NOMO-1 treated with DMSO at 0.1 percent for 48 hours (cell line): ENCODE measurements around the gene RAB14.
"Not testable (repeated sequence)": the region's sequence is repeated elsewhere in the genome, so short reads cannot be mapped to it uniquely, and the experiment has no call there.

Experiments used
- DNase-seq: peaks from one replicate; lab custom pipeline; 2025; ENCODE audit not compliant: unreplicated experiment; lab: John Stamatoyannopoulos, UW

The RAB14 gene

GRCh38 chr9:121169094-121169601 is 32.5 kb downstream of the RAB14 start:
- DNase-seq, result no peak

- no peak for DNase-seq
Measured at GRCh38 chr9:121168052-121168451, 33.6 kb downstream of the RAB14 start.

DNA sequence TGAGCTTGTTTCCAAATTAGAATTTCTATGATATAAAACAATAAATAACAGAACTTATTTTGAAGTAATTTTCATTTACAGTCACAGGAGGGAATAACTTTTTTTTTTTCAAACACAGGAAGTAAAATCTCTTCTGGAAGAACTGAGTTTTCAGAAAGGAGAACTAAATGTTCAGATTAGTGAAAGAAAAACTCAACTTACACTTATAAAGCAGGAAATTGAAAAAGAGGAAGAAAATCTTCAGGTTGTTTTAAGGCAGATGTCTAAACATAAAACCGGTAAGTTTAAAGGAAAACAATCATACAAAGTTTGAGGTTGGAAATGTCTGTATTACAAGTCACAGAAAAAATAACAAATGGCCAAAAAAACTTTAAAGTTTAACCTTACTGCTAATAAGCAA is 41.6 kb downstream of the RAB14 start:
- DNase-seq, result peak; percentile 91

DNA sequence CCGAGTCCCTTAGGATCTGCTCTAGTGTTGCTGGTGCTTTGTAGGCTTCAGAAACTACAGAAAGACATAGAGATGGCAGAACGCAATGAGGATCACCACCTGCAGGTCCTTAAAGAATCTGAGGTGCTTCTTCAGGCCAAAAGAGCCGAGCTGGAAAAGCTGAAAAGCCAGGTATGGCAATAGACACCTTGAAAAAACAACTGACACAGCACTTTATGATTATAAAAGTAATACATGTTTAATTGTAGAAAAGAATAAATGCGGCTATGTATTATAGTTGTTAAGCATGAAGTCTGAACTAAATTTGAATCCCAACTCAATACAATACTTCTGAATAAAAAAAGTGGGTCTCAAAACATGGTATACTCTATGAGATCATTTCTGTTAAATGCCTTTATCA is 43.7 kb downstream of the RAB14 start:
- DNase-seq, result no peak

DNA sequence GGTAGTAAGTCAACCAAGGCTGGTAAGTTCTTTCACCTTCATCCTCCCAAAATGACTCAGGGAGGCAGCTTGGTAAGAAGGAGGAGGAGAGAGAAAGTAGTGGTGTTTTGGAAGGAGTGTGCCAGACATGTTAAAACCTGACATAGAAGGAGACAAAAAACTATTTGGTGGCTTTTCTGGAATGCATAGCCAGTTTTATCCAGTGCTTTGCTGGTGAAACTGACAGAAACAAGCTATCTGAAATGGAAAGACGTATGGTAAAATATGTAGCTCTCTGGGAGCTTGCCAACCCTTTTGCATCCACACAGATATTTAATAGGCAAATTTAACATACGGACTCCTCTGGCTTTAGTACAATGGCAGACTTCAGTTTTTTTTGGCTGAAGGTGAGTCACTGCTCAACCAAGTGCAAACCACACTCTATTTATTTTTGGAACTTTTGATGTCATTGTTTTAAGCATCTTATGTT is 45.4 kb downstream of the RAB14 start:
- peak; percentile 5 for DNase-seq

DNA sequence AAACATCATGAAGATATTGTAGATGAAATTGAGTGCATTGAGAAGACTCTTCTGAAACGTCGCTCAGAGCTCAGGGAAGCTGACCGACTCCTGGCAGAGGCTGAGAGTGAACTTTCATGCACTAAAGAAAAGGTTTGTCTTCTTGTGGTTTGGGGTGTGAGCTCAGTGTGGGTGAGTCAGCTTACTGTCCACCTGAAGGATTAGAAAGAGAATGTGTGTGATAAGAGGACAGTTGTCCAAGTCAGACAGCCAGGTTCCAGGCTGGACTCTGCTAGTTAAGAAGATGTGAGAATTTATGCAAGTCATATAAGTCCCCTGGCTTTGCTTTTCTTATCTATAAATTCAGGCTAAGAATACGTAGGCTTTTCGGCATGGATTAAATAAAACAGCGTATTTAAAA is 46.9 kb downstream of the RAB14 start:
- DNase-seq, result no peak

- DNase-seq, result no peak
Measured at GRCh38 chr9:121153642-121154041, 48.0 kb downstream of the RAB14 start.

GRCh38 chr9:121150188-121150587 is 51.5 kb downstream of the RAB14 start:
- DNase-seq, result no peak

- DNase-seq, result no peak
Measured at GRCh38 chr9:121144482-121144881, 57.2 kb downstream of the RAB14 start.

DNA sequence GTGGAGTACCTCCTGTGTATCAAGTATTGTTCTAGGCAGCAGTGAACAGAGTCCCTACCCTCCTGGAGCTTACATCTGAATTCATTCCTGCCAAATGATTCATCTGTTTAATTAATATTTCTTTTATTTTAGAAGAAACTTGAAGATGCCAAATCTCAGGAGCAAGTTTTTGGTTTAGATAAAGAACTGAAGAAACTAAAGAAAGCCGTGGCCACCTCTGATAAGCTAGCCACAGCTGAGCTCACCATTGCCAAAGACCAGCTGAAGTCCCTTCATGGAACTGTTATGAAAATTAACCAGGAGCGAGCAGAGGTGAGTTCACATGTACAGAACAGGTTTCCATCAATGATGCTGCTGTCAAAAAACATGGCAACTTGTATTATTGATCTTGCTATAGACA is 57.9 kb downstream of the RAB14 start:
- no peak for DNase-seq

GRCh38 chr9:121141706-121142105 is 60.0 kb downstream of the RAB14 start:
- DNase-seq, result no peak

GRCh38 chr9:121141306-121141705 is 60.4 kb downstream of the RAB14 start:
- no peak for DNase-seq

GRCh38 chr9:121140162-121140561 is 61.5 kb downstream of the RAB14 start:
- no peak for DNase-seq

DNA sequence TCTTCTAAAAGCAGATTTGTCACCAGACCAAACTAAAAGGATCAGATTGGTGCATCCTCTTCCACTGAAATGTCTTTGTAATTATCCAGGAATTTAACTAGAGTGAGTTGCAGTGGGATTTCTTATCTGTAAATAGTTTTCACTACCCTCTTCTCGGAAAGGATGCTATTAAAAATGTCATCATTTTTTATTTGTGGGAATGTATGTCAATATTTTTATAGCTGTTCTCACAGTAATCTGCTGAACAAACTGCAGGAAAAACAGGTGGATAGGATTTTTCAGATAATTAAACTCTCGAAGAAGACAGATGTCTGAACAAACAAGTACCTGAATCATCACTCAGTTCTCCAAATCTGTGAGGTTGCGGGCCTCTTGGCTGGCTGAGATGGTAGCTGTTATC is 62.7 kb downstream of the RAB14 start:
- DNase-seq, result no peak

DNA sequence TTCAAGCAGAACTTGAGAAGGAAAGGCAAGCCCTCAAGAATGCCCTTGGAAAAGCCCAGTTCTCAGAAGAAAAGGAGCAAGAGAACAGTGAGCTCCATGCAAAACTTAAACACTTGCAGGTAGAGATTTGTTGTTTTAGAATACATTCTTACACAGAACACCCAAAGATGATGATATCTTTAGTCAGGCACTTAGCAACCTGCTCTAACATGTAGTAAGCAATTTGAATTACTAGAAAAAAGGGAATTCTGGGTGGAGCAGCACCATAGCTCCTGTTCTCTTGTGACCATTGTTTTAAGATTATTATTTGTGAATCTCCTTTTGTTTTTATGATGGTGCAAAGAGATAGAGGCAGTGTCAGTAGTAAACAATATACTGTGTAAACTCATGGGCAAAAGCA is 63.1 kb downstream of the RAB14 start:
- DNase-seq, result no peak

DNA sequence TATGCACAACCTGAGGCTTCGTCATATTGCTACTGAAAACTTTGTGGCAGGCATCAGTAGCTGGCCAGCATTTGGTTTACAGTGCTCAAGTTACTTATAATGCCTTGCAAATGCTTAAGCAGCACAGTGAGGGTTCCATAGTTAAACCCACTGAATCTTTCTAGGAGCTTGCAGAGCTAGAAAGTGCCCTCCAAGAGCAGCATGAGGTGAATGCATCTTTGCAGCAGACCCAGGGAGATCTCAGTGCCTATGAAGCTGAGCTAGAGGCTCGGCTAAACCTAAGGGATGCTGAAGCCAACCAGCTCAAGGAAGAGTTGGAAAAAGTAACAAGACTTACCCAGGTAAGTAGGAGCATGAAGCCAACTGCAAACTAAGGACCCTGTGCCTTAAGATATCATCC is 66.0 kb downstream of the RAB14 start:
- DNase-seq, result no peak

DNA sequence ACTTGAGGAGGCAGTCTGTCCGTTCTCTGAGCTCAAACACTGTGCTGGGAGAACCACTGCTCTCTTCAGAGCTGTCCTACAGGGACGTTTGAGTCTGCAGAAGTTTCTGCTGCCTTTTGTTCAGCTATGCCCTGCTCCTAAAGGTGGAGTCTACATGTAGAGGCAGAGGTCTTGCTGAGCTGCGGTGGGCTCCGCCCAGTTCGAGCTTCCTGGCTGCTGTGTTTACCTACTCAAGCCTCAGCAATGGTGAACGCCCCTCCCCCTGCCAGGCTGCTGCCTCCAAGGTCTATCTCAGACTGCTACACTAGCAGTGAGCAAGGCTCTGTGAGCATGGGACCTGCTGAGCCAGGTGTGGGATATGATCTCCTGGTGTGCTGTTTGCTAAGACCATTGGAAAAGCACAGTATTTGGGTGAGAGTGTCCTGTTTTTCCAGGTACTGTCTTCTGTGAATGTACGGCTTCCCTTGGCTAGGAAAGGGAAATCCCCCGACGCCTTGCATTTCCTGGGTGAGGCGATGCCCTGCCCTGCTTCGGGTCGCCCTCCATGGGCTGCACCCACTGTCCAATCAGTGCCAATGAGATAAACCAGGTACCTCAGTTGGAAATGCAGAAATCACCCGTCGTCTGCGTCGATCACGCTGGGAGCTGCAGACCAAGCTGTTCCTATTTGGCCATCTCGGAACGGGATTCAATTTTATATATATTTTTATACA is 68.4 kb downstream of the RAB14 start:
- DNase-seq, result no peak

- DNase-seq, result not testable (repeated sequence)
Measured at GRCh38 chr9:121129384-121129783, 72.3 kb downstream of the RAB14 start.
